ENCODE data around the gene MLLT3. TPM values are rescaled to one million over a fixed set of nuclear protein-coding genes. Genes with fewer than 3 reads are reported as not detected.

MLLT3 gene
- 16.1 and 22.9 TPM in 2 replicates for total RNA-seq

GRCh38 chr9:20622330-20623020, at the start of gene MLLT3:
MLLT3 (minus strand) TSS chr9:20622499.

Other genes starting within 250 kb of the MLLT3 start
- 23.6 and 26.1 TPM in 2 replicates for gene FOCAD, start 61.8 kb upstream of the MLLT3 start, total RNA-seq

All from mesangial cell (primary cell).